ENCODE results near the gene KCNK17.

The KCNK17 gene, protein sequence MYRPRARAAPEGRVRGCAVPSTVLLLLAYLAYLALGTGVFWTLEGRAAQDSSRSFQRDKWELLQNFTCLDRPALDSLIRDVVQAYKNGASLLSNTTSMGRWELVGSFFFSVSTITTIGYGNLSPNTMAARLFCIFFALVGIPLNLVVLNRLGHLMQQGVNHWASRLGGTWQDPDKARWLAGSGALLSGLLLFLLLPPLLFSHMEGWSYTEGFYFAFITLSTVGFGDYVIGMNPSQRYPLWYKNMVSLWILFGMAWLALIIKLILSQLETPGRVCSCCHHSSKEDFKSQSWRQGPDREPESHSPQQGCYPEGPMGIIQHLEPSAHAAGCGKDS

DNA sequence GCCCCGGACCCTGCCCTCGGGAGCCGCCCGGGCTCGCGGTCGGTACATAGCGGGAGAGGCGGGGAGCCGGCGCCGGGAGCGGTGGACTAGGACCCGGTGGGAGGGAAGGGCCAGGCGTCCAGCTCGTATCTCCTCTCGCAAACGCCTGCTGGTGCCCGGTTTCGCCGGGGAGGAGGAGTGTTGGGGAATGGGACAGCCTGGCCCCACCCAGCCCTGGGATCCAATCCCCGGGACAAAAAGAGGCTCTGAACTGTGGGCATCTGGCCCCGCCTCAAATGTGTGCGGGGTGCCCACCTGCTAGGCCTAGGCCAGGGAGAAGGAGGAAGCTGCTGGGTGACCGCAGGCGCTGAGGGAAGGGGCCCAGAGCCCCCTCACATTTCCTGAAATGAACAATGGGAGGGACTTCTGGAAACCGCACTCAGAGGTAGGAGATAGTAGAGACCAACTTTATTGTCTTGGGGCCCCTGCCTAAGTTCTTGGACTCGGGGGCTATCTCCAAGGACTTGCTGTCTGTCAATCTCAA, at the start of gene KCNK17:
TSS of gene KCNK17 (minus strand) at position 147 of the 523 bp plus-strand sequence. CDS start at position 48, 99 bp downstream.
- no peak for DNase-seq (ENCODE audit: low spot score)

DNA sequence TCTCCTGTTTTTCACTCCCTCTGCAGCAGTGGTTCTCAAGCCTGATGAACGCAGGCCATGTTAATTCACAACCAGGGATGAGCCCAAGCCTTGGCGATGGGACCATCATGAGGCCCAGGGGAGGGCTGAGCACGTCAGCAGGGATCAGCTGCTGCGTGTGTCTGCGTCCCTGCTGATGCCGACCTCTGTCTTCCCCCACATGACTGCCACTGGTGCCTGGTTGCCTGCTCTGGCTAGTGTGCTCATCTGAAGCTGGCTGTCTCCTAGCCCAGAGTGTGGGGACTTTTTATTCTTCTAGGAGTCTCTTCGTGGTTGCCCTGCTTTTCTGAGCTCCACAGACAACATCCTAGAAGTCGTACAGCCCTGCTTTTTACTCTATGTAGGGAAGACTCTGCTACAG, 49.1 kb upstream of the KCNK17 start:
- DNase-seq (ENCODE audit: low spot score) = no peak

DNA sequence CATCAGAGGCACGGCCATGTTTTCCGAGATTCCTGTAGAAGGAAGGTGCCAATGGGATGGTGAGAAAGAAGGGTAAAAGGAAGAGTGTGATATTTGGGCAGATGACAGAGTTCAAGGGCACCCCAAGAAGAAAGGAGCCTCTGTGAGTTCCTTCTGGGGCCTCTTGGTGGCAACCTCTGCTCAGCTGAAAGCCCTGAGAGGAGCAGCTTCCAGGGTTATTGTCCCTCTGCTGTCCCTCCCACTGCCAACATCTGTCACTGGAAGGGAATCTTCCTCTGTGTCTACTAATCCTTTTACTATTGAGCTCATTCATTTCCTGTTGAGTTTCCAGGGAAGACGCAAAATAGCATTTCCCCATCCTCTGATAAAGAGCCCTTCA, 48.3 kb upstream of the KCNK17 start:
- DNase-seq (ENCODE audit: low spot score) = peak; percentile 62

DNA sequence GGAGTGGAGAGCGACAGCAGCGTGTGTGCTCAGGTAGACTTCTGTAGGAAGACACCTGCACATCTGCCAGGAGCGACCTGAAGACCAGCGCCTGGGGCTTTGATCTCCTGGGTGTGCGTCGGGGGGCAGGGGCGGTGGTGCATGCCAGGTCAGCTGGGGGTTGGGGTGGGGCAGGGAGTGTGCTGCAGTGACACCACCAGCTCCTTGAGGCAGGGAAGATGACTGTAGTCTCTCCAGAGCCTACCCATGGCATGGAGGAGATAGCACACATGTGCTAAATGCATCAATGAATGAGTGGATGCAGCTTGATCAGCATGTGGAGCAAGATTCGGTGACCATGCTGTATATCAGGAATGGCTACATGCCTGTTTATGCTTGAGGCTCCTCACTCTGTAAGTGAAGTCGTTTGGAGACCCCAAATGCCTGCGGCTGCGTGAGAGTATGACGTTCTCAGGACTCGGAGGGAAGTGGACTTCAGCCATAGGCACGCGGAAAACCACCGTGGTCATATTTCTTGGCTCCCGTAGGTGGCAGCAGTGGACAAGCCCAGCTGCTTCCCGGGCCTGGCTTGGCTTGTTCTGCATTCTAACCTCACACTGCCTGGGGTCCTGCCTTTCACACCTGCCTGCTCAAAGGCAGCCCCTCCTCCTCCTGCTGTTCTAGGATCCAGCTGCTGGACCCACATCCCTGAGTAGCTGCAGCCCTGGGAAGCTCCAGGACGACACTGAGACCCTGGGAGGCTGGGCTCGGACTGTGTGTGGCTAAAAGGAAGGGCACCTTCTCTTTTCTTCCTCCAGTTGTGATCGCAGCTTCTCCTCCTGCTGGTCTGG, 47.7 kb upstream of the KCNK17 start:
- DNase-seq (ENCODE audit: low spot score) = peak; percentile 83

DNA sequence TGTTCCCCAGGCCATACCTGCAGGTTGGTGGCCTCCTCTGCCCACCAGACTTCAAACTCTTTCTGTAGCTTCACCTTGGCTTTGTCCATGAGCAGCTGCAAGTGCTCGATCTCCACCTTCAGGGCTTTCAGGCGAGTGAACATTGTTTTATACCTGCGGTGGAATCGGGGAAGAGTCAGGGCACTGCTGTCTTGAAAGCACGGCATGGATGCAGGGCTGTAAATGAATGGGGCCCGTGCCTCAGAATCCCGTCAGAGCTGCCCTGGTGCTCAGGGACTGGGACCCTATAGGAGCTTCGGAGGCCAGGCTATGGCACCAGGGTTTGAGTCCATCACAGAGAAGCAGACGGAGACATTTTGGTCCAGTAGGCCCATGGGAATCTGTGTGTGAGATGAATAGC, 46.2 kb upstream of the KCNK17 start:
- no peak for DNase-seq (ENCODE audit: low spot score)

DNA sequence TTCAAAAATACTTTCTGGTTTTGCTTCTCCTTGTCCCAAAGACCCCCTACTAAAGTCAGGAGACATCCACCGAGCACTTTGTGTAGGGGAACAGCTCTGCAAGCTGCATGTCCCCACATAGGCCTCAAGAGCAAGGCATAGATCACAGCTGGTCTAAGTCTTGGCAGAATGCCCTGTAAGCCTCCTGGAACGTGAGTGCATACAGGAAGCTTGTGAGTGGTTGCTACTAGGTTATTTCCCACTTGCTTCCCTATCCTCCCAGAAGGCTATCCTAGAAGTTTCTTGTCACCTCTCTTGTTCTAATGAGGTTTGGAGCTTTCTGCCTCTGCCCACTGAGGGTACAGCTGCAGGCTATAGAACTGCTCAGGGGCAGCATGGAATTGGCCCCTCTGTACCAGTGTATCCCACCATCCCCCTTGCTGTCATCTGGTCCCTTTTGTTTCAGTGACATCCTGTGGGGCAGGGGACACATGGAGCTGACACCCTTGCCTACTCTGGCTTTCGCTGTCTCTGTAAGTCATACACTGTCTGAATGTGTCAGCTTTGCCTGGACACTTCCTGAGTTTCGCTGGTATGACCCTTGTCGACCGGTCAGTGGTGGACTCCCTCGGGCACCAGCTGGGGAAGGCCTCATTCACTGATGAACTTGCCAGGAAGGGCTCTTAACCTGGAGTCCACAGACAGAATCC, 43.9 kb upstream of the KCNK17 start:
- DNase-seq (ENCODE audit: low spot score) = no peak

DNA sequence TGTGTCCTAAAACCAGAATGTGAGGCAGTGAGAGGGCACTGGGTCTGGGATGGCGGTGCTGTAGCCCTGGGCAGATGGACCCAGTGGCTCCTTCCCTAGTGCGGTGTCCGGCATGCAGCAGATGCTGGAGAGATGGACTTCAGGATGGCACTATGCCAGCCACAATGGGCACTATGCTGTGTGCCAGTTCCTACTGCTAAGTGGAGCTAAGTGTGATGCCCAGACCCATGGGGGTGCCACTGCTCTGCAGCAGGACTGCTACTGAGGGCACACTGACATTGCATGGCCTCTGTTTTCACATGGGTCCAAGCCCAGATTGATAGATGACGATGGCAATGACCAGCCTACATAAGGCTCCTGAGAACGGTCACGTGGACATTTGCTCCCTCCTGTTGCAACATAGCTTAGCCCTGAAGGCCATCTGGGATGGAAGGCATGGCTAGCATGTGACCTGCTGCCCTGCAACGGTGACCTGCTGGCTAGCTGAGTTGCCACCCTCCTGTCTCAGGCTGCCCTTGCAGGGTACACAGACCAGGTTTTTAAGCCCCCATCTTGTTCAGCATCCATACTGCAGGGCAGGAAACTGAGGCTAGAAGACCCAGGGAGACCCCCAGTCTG, 39.6 kb upstream of the KCNK17 start:
- no peak for DNase-seq (ENCODE audit: low spot score)

DNA sequence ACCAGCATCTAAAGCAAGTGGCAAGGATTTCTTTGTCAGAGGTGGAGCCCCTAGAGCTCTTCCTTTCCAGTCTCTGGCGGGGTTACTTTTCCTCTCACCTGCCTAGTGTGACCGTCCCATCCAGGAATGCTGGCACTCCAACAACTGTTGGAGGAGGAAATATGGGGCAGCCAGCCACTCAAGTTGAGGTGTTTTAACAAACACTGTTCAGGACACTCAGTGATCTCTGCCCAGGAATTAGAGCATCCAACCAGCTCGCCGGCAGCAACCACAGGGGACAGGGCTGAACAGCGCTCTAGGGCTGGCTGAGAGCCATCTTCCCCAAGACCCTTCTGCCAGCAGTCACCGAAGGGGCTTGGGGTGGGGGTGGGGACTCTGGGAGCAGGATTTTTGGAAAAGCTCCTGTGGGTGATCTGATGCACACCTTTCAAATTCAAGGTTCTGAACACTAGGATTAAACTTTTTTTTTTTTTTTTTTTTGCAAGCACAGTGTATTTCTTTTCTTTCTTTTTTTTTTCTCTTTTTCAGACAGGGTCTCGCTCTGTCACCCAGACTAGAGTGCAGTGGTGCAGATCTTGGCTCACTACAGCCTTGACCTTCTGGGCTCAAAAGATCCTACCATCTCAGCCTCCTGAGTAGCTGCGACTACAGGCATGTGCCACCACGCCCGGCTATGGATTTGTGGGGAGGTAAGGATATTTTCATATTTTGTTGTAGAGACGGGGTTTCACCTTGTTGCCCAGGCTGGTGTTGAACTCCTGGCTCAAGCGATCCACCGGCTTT, 36.7 kb upstream of the KCNK17 start:
- DNase-seq (ENCODE audit: low spot score) = no peak

DNA sequence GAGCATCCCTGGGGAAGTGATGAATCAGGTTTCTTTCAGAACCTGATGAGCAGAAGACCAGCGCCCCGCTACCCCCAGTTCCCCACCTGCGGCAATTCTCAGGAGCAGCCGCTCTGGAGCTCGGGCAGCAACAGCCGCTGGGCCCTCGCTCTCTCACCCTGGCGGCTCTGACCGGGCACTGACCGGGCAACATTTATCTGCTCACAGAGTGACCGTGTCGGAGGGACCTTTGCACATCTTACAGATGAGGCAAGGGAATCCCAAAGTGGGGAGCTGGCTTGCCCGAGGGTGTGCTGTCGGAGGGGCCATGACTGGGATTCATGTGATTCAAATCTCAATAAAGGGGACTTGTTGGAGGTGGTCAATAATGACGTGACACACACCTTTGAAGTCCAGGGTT, 34.5 kb upstream of the KCNK17 start:
- DNase-seq (ENCODE audit: low spot score) = no peak

DNA sequence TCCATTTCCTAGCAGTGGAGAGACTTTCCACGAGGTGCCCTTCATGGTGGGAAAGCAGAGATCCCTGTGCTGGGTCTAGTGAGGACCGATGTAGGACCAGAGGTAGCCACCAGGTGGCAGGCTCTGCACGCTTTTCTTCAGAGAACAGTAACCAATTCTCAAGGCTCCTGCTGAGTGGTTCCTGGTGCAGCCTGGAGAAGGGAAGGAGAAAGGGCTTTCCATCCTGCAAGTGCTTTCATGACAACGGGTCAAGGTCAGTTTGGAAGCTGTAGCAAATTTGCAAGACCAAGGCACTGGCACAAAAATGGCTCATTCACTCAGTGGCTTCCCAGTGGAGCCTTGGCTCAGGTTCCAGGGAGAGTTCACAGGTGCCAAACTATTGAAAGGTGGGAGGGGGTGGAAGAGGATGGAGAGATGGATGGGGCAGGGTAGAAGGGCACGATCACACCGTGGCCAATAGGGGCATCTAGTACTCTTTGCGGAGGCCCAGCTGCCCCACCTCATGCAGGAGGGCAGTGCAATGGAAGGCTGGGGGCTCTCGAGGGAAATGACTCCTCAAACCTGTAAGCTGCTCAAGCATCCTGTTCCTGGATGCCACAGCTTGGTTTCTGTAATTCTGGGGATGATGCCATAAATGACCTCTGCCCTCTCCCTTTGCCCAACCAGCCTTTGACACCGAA, 33.8 kb upstream of the KCNK17 start:
- peak; percentile 83 for DNase-seq (ENCODE audit: low spot score)

DNA sequence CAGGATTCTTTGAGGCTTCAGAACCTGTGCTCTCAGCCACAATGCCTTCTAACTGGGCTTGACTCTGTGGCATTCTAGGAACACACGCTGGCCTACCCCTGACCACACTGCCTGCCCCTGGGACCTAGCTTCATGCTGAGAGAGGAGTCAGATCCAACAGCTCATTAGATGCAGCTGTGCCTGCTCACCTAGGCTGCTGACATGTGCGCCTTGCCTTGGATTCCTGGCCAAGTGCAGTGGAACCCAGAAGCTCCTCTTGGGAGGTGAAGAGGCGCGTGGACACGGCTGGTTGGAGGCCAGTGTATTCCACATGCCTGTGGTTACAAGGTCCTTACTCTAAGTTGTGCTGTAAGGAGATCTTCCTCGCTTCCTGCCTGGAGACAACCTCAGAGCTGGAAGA, 33.0 kb upstream of the KCNK17 start:
- DNase-seq (ENCODE audit: low spot score) = no peak

DNA sequence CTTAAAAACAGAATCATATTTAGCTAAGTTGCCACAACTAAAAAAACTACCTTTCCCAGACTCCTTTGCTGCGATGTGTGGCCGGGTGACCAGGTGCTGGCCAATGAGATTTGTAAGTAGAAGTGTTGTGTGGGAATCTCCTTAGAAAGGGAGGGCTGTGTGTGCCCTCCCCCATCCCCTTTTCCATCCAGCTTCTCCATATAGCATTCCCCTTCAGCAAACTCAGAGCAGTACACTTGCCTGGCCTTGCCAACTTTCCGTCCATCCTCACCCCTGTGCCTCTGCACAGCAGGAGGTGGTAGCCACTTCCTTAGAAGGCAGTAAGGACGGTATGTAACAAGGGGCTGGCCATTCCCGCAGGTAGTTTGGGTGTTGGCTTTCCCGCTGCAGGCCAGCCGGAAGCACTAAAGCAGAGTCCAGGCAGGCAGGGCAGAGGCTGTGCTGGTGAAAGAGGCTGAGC, 30.6 kb upstream of the KCNK17 start:
- no peak for DNase-seq (ENCODE audit: low spot score)

DNA sequence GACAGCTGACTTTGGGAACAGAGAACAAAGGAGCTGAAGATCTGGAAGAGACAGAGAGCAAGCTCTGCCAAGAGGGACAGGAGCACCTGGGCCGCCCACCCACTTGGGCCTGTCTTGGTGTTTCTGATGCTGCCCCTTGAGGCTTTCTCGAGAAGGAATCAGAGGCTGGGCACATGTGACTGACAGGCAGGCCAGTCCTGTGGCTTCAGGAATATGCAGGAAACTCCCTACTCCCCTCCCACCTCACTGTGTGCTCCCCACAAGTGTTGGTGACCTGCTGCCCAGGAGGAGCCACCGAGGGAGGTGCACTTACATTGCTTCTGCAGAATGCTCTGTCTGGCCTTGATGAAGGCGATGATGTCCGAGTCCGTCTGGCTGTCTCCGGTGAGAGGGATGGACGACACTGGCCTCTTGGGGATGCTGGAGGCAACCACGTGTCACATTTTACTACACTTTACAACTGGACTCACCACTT, 29.2 kb upstream of the KCNK17 start:
- no peak for DNase-seq (ENCODE audit: low spot score)

DNA sequence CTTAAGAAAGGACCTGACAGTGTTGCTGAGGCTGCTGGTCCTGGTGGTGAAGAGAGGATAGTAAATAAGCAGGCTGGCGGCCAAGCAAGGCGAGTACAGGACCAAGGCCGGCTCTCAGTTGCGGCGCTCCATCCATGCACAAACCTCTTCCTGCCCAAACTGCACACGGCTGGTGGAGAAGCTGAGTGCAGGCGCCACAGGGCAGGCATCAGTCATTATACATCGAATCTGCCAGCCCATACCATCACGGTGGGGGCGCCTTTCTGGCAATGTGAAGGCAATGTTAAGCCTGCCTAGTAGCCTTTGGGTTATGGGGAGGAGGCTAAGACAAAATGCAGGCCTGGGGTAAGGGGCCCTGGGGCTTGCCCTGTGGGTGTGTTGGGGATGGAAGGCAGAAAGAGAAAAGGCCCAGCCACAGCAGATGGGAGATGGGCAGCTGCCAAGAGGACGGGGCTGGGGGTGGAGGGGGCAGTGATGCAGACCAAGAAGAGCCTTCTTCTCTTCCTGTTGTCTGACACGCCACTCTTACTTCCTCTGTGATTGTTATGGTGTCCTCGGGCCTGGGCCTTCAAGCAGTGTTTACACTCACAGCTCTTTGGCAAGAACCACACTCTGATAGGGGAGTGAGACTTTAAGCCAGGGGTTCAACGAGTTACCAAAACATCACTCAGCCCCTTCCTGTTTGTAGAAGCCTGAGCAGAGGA, 28.6 kb upstream of the KCNK17 start:
- DNase-seq (ENCODE audit: low spot score) = no peak

DNA sequence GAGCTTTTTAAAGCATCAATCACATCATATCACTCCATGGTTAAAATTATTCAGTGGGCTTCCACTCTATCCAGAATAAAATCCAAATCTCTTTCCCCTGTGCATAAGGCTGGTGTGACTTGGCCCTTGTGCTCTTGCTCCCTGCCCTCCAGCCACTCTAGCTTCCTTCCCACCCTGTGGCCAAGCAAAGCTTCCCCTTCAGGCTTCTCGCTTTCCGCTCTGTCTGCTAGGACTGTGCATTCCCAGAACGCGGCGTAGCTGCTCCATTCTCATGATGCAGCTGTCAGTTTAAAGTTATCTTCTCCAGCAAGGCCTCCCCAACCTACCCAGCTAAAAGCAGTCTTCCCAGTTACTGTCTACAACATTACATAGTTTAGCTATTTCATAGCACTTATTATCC, 27.7 kb upstream of the KCNK17 start:
- DNase-seq (ENCODE audit: low spot score) = no peak

DNA sequence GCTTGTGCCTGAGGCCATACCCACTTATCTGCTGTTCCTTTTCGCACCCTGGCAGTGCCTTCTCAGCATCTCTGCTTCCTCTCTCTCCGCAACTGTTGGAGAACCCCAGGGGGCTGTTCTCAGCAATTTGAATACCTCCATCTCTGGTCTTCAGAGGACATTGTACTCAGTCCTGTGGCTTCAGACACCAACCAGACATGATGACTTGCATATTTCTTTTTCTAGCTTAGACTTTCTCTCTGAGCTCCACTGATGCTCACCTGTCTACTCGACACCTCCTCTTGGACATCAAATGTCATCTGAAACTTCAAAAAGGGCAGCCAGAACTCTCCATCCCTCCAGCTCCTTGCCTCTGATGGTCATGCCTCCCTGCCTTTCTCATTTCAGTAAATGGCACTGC, 27.1 kb upstream of the KCNK17 start:
- no peak for DNase-seq (ENCODE audit: low spot score)

DNA sequence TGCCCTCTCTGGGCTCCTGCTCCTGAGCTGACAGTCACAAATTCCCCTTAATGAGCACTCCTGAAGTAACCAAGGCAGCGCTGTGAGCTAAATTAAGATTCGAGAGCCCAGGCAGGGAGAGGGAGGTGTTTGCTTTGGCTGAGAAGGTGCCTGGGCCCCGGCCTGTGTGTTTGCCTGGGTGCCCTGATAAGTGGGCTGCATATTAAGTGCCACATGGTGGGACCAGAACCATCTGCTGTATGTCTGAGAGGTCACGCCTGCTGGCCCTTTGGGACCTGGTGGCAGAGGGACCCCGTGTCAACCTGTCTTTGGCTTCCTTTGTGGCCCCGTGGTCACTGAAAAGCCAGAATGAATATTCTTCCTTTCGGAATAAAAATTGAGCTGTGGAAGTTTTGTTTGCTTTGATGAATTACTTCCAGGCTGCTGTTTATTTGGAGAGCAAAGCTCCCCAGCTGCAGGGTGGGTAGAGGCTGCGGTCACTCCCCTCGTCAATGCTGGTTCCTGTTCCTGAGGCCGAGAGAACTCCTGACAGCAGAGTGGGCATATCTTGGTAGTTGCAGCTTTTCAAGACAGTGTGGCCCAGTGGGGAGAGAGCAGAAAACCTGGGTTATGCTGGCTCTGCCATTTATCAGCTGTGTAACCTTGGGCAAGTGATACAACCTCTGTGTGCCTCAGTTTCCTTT, 25.8 kb upstream of the KCNK17 start:
- DNase-seq (ENCODE audit: low spot score) = no peak

DNA sequence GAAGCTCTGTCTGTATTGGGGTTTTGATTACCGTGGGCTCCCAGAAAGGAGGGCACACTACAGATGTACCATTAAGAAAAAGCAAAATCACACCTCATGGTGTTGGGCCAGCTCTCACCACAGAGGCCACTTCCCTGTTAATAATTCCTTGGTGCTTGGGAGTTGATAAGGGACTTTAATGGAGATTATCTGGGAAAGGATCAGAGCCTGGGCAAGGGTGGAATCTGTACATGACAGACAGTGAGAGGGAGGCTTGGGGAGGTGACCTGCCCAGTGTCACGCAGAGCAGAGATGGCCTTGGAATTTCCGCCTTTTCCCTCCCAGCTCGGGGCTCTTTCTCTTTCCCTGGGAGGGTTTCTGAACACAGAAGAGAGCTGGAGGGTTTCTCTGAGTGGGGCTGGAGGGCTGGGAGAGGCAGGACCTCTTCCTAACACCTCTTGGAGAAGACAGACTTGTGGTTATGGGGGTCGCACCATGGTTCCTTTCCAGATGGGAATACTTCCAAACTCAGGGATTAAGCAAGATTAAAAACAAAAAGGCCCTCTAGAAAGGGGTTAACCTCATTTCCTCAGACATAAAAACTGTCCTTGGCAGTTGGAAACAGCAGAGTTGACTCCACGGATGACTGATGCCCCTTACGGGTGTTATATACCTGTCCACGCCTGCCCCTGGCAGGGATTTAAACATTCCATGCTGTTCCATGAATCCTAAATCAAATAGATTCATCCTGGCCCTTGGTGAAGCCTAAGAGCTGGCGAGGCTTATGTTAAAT, 25.1 kb upstream of the KCNK17 start:
- no peak for DNase-seq (ENCODE audit: low spot score)

DNA sequence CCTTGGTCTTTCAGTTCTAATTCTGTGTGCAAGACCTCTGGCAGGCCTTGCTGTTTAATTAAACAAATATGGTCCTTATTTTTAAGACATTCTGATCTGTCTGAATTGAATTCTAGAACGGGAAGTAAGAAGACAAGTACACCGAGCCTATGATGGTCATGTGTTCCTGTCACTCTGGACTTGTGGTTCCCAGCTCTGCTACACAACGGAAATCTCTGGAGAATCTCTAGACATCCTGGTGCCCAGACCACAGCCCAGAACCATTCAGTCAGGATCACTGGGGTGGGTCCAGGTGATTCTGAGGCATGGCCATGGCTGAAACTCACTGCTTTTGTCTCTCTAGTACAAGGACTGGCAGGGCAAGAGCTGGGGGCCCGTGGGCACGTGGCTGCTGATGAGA, 24.2 kb upstream of the KCNK17 start:
- DNase-seq (ENCODE audit: low spot score) = no peak
